ENCODE data around the gene RPL13. TPM values are rescaled to one million over a fixed set of nuclear protein-coding genes. Genes with fewer than 3 reads are reported as not detected.
A peak's percentile ranks its signal among the peaks of the same experiment; 100 is the strongest.

The RPL13 gene
- total RNA-seq, 1 experiment from 2014 or later: 2,157 TPM

- Histone ChIP-seq H3K23ac (ENCODE audit: insufficient read length, low read depth, low read length) (no peak overlapping the region), H2BK20ac (ENCODE audit: low read depth, low read length, poor library complexity, severe bottlenecking) (no peak overlapping the region), H3K27me3 (ENCODE audit: insufficient read depth, low read length) (no peaks in the 10 kb centered on the region), H3T11ph (ENCODE audit: low read length) (no peak overlapping the region), H3K4me1 (ENCODE audit: insufficient read depth, low read length) (no peaks in the 10 kb centered on the region), H3K79me1 (ENCODE audit: insufficient read depth, low read depth, low read length, poor library complexity, severe bottlenecking) (no peaks in the 10 kb centered on the region), H3K9ac (ENCODE audit: extremely low read depth, insufficient read length, low read length) (no peak overlapping the region), H3K79me2 (ENCODE audit: insufficient read depth, low read length) (no peaks in the 10 kb centered on the region), H3K4me2 (ENCODE audit: insufficient read depth, insufficient read length, low read length) (no peak overlapping the region), H2AFZ (ENCODE audit: low read length) (no peak overlapping the region), H3K4ac (ENCODE audit: low read depth, low read length) (no peak overlapping the region), H2AK5ac (ENCODE audit: insufficient read length, low read length) (no peak overlapping the region), H3K18ac (ENCODE audit: insufficient read length, low read depth, low read length) (no peak overlapping the region), H2BK15ac (ENCODE audit: low read depth, low read length) (no peak overlapping the region), H4K20me1 (ENCODE audit: control insufficient read depth, insufficient read depth, insufficient read length) (no peaks in the 10 kb centered on the region), H2BK120ac (ENCODE audit: low read depth, low read length, poor library complexity, severe bottlenecking) (no peak overlapping the region), H2BK5ac (ENCODE audit: insufficient read length, low read length) (no peak overlapping the region), H2BK12ac (ENCODE audit: insufficient read length, low read depth, low read length) (no peak overlapping the region), H4K5ac (ENCODE audit: insufficient read length, low read depth, low read length) (no peak overlapping the region), H3K27ac (ENCODE audit: insufficient read length, low read depth, low read length) (no peak overlapping the region), H4K91ac (ENCODE audit: insufficient read length, low read depth, low read length) (no peak overlapping the region), H3K9me3 (ENCODE audit: control insufficient read depth, low read depth, low read length) (no peaks in the 10 kb centered on the region), H3K56ac (ENCODE audit: insufficient read length, low read depth, low read length) (no peak overlapping the region), H4K8ac (replicated peaks; ENCODE audit: insufficient read length, low read depth, low read length) (no peak overlapping the region), H3K23me2 (ENCODE audit: insufficient read length, low read depth, low read length, poor library complexity, severe bottlenecking) (no peaks in the 10 kb centered on the region), H3K14ac (ENCODE audit: insufficient read depth, low read length) (no peak overlapping the region)
- Mint-ChIP-seq H3K4me3 (no peak overlapping the region), H3K9me3 (no peaks in the 10 kb centered on the region), H3K27ac (peak overlapping the region in 1 of 3 experiments; percentile 55; a peak in 1 of 7 replicates), H3K27me3 (ENCODE audit: low read depth) (no peaks in the 10 kb centered on the region), H3K36me3 (ENCODE audit: insufficient read depth in 1 of 3, low read depth in 3 of 3) (peaks cover 30 to 73% (median 67%) of the 10 kb centered on the region in 3 experiments), H3K4me1 (no peaks in the 10 kb centered on the region)
- DNase-seq: no peak
- no CpG with 5 or more reads among the region's 24 CpGs for WGBS (ENCODE audit: extremely low coverage, insufficient read length, low lambda C conversion rate)
- TF ChIP-seq, protein P1, sequence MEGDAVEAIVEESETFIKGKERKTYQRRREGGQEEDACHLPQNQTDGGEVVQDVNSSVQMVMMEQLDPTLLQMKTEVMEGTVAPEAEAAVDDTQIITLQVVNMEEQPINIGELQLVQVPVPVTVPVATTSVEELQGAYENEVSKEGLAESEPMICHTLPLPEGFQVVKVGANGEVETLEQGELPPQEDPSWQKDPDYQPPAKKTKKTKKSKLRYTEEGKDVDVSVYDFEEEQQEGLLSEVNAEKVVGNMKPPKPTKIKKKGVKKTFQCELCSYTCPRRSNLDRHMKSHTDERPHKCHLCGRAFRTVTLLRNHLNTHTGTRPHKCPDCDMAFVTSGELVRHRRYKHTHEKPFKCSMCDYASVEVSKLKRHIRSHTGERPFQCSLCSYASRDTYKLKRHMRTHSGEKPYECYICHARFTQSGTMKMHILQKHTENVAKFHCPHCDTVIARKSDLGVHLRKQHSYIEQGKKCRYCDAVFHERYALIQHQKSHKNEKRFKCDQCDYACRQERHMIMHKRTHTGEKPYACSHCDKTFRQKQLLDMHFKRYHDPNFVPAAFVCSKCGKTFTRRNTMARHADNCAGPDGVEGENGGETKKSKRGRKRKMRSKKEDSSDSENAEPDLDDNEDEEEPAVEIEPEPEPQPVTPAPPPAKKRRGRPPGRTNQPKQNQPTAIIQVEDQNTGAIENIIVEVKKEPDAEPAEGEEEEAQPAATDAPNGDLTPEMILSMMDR (conservative IDR thresholded peaks at IDR 0.05): no peak
These were observed 24.1 kb upstream of the RPL13 start for GRCh38 chr16:89536371-89536770.
